ENCODE measurements around the gene INSL3.
A peak's percentile ranks its signal among the peaks of the same experiment; 100 is the strongest.

GRCh38 chr19:17863520-17864182 is 42.3 kb upstream of the INSL3 start:
- TF ChIP-seq CTCF (IDR thresholded peaks at IDR 0.05; ENCODE audit: low read depth, low read length), result no peak
- TF ChIP-seq POLR2A (IDR thresholded peaks at IDR 0.05; ENCODE audit: extremely low read depth, insufficient read length), result peak; percentile 11
